Calu3 (cell line): Measurements from ENCODE around the gene PRSS48. TPM values are rescaled to one million over a fixed set of nuclear protein-coding genes. Genes with fewer than 3 reads are reported as not detected.

Experiments used
- BruUV-seq: library from RNA; stranded (reverse); fragments of 400-500 nt; replicated peaks from 2 replicates; lab custom pipeline; 2021; lab: Mats Ljungman, UMichigan
- CTCF ChIA-PET: fragments of 300-600 bp; sonication (Branson Sonifier 250); formaldehyde crosslinking; loops from one replicate; lab custom pipeline; 2022; ENCODE audit warnings: antibody characterized with exemption; lab: Charles Lee
- DNase-seq: peaks from one replicate; pipeline ENCODE4 v3.0.0; 2022
- H3K27ac Mint-ChIP-seq: one replicate; pipeline ENCODE4 v1.8.0; 2022; ENCODE audit warnings: mixed read lengths; ENCODE audit not compliant: unreplicated experiment
- H3K27me3 Mint-ChIP-seq: one replicate; pipeline ENCODE4 v1.8.0; 2022; ENCODE audit warnings: mixed read lengths; ENCODE audit not compliant: unreplicated experiment
- H3K36me3 Mint-ChIP-seq: one replicate; pipeline ENCODE4 v1.8.0; 2022; ENCODE audit warnings: mild to moderate bottlenecking, moderate library complexity, mixed read lengths; ENCODE audit not compliant: insufficient read depth, unreplicated experiment
- H3K4me1 Mint-ChIP-seq: one replicate; pipeline ENCODE4 v1.8.0; 2022; ENCODE audit warnings: mild to moderate bottlenecking, low read depth, mixed read lengths; ENCODE audit not compliant: unreplicated experiment
- H3K4me3 Mint-ChIP-seq: one replicate; pipeline ENCODE4 v1.8.0; 2022; ENCODE audit warnings: mild to moderate bottlenecking, low read depth, moderate library complexity, mixed read lengths; ENCODE audit not compliant: unreplicated experiment
- H3K9me3 Mint-ChIP-seq: one replicate; pipeline ENCODE4 v1.8.0; 2022; ENCODE audit warnings: low read depth, mixed read lengths; ENCODE audit not compliant: unreplicated experiment
- CTCF ChIP-seq: fragments of 200-600 bp; IDR thresholded peaks from one replicate; pipeline ENCODE4 v1.8.0; 2022; ENCODE audit warnings: antibody characterized with exemption; ENCODE audit not compliant: unreplicated experiment
- intact Hi-C: fragments of 100-400 bp; cut with micrococcal nuclease; formaldehyde crosslinking; loops from one replicate; pipeline ENCODE4 v1.10.0; 2022; ENCODE audit not compliant: unreplicated experiment
- total RNA-seq: library from RNA; stranded (reverse); gene quantifications from 2 replicates; pipeline ENCODE4 v1.2.3, GENCODE V29; 2022

PRSS48 gene
- total RNA-seq, 1 experiment from 2014 or later: not detected

GRCh38 chr4:151284534-151285245 is 7.7 kb downstream of the PRSS48 start:
- intact Hi-C loops: no loop called here
- Mint-ChIP-seq H3K27ac (no peak overlapping the region), H3K4me3 (no peak overlapping the region), H3K36me3 (no peaks in the 10 kb centered on the region), H3K27me3 (no peaks in the 10 kb centered on the region), H3K9me3 (no peaks in the 10 kb centered on the region), H3K4me1 (no peaks in the 10 kb centered on the region)
- DNase-seq: no peak
- CTCF ChIA-PET: no interaction called here
- TF ChIP-seq CTCF: no peak
- BruUV-seq: no TSS peak

- H3K4me1 Mint-ChIP-seq: peaks cover 6% of the 10 kb centered on the region
- no TSS peak for BruUV-seq
- TF ChIP-seq CTCF: no peak
- H3K36me3 Mint-ChIP-seq: no peaks in the 10 kb centered on the region
- H3K27me3 Mint-ChIP-seq: no peaks in the 10 kb centered on the region
- CTCF ChIA-PET: interaction anchor here (0.6 to 0.7 kb wide), 2 partner anchors 1171 to 1210 kb away, joined by 3 to 4 read pairs; no protein-coding TSS in a partner anchor
- no peak for DNase-seq
- H3K9me3 Mint-ChIP-seq: no peaks in the 10 kb centered on the region
- H3K4me3 Mint-ChIP-seq: no peak overlapping the region
- intact Hi-C loops: no loop called here
- no peak overlapping the region for H3K27ac Mint-ChIP-seq
Observed at GRCh38 chr4:151287409-151287808, 10.4 kb downstream of the PRSS48 start.

- no peak overlapping the region for H3K27ac Mint-ChIP-seq
- intact Hi-C loops: no loop called here
- BruUV-seq: no TSS peak
- TF ChIP-seq CTCF: no peak
- CTCF ChIA-PET: no interaction called here
- H3K4me1 Mint-ChIP-seq: peaks cover 24% of the 10 kb centered on the region
- H3K4me3 Mint-ChIP-seq: no peak overlapping the region
- no peaks in the 10 kb centered on the region for H3K27me3 Mint-ChIP-seq
- no peaks in the 10 kb centered on the region for H3K36me3 Mint-ChIP-seq
- no peak for DNase-seq
- H3K9me3 Mint-ChIP-seq: no peaks in the 10 kb centered on the region
Observed at GRCh38 chr4:151291485-151291884, 14.5 kb downstream of the PRSS48 start.

GRCh38 chr4:151292038-151292437 is 15.1 kb downstream of the PRSS48 start:
- TF ChIP-seq CTCF: no peak
- no peaks in the 10 kb centered on the region for H3K27me3 Mint-ChIP-seq
- no peak overlapping the region for H3K27ac Mint-ChIP-seq
- no peaks in the 10 kb centered on the region for H3K9me3 Mint-ChIP-seq
- DNase-seq: no peak
- peaks cover 24% of the 10 kb centered on the region for H3K4me1 Mint-ChIP-seq
- no peak overlapping the region for H3K4me3 Mint-ChIP-seq
- BruUV-seq: no TSS peak
- CTCF ChIA-PET: no interaction called here
- intact Hi-C loops: no loop called here
- no peaks in the 10 kb centered on the region for H3K36me3 Mint-ChIP-seq
